WTC11 (cell line): Measurements from ENCODE around the gene PHKB.

ENCODE experiments used
- ATF2 ChIP-seq: sonication (generic); formaldehyde crosslinking; IDR thresholded peaks from 2 replicates; pipeline ENCODE4 v1.8.1; 2022; ENCODE audit warnings: low read depth, missing genetic modification reagents, borderline replicate concordance
- CTCF ChIP-seq: fragments of 200-600 bp; IDR thresholded peaks from 2 replicates; pipeline ENCODE4 v1.8.0; 2022; ENCODE audit warnings: antibody characterized with exemption
- E2F4 ChIP-seq: sonication (generic); formaldehyde crosslinking; IDR thresholded peaks from 2 replicates; pipeline ENCODE4 v1.8.1; 2022; ENCODE audit warnings: low read depth, mild to moderate bottlenecking, moderate library complexity, missing genetic modification reagents, borderline replicate concordance
- FOXK1 ChIP-seq: sonication (generic); formaldehyde crosslinking; IDR thresholded peaks from 2 replicates; pipeline ENCODE4 v1.8.0; 2022; ENCODE audit warnings: mild to moderate bottlenecking, moderate library complexity, missing genetic modification reagents
- FOXP1 ChIP-seq: sonication (generic); formaldehyde crosslinking; IDR thresholded peaks from 2 replicates; pipeline ENCODE4 v1.8.0; 2022; ENCODE audit warnings: missing genetic modification reagents, mild to moderate bottlenecking, moderate library complexity, borderline replicate concordance
- FOXP4 ChIP-seq: sonication (generic); formaldehyde crosslinking; IDR thresholded peaks from 2 replicates; pipeline ENCODE4 v1.8.0; 2022; ENCODE audit warnings: mild to moderate bottlenecking, missing genetic modification reagents
- MXD4 ChIP-seq: fragments of 250-450 bp; sonication (Bioruptor Pico); IDR thresholded peaks from 2 replicates; pipeline ENCODE4 v1.8.0; 2021; ENCODE audit warnings: mild to moderate bottlenecking, moderate library complexity, borderline replicate concordance
- NR3C1 ChIP-seq: sonication (generic); formaldehyde crosslinking; conservative IDR thresholded peaks from 2 replicates; pipeline ENCODE4 v1.8.1; 2023; ENCODE audit warnings: low read depth, mild to moderate bottlenecking, missing genetic modification reagents
- TCF7 ChIP-seq: sonication (generic); formaldehyde crosslinking; IDR thresholded peaks from 2 replicates; pipeline ENCODE4 v1.8.0; 2022; ENCODE audit warnings: mild to moderate bottlenecking, low read depth, missing genetic modification reagents, moderate library complexity
- TP53 ChIP-seq: sonication (generic); formaldehyde crosslinking; IDR thresholded peaks from 2 replicates; pipeline ENCODE4 v1.8.1; 2023; ENCODE audit warnings: mild to moderate bottlenecking, missing genetic modification reagents
- USF1 ChIP-seq: sonication (generic); formaldehyde crosslinking; IDR thresholded peaks from 2 replicates; pipeline ENCODE4 v1.8.0; 2022; ENCODE audit warnings: mild to moderate bottlenecking, missing genetic modification reagents
- ZNF232 ChIP-seq: sonication (generic); formaldehyde crosslinking; IDR thresholded peaks from 2 replicates; pipeline ENCODE4 v1.8.0; 2022; ENCODE audit warnings: mild to moderate bottlenecking, missing genetic modification reagents

- TF ChIP-seq CTCF (no peak), E2F4 (CRISPR knock-in tag) (no peak), NR3C1 (CRISPR knock-in tag) (no peak), MXD4 (CRISPR knock-in tag) (no peak), ATF2 (CRISPR knock-in tag) (no peak), ZNF232 (CRISPR knock-in tag) (no peak), FOXP4 (CRISPR knock-in tag) (no peak), FOXP1 (CRISPR knock-in tag) (no peak), USF1 (CRISPR knock-in tag) (no peak), TCF7 (no peak), TP53 (no peak), FOXK1 (CRISPR knock-in tag) (no peak)
These were observed 77.3 kb downstream of the PHKB start for GRCh38 chr16:47538472-47538871.
